IMR-90 (cell line): ENCODE data around the gene TIA1. TPM values are rescaled to one million over a fixed set of nuclear protein-coding genes. Genes with fewer than 3 reads are reported as not detected.

Experiments used
- ATAC-seq: fragments of 200-7000 bp; cut with Tn5 transposase; 2 replicates; pipeline ENCODE4 v1.9.1; 2020; ENCODE audit warnings: low read depth, mild to moderate bottlenecking, moderate library complexity
- BruUV-seq: library from RNA; stranded (reverse); fragments of 400-500 nt; replicated peaks from 2 replicates; lab custom pipeline; 2021; lab: Mats Ljungman, UMichigan
- CTCF ChIA-PET: fragments of 300-600 bp; formaldehyde crosslinking; extraction: SDS; loops from one replicate; lab custom pipeline; 2021; ENCODE audit warnings: antibody characterized with exemption; lab: Yijun Ruan, JAX
- POLR2A ChIA-PET: fragments of 300-600 bp; sonication (Branson Sonifier 250); formaldehyde crosslinking; loops from one replicate; lab custom pipeline; 2022; ENCODE audit warnings: antibody characterized with exemption; ENCODE audit not compliant: unreplicated experiment; lab: Charles Lee
- DNase-seq: peaks from one replicate; pipeline ENCODE4 v3.0.0; 2013
- H2AFZ ChIP-seq: replicated peaks from 2 replicates; pipeline ENCODE3; 2013; ENCODE audit warnings: low read length, mild to moderate bottlenecking; ENCODE audit not compliant: poor library complexity
- H2AK5ac ChIP-seq: 2 replicates; pipeline ENCODE4 v1.6.1; 2013; ENCODE audit warnings: low read depth, low read length, inconsistent platforms
- H2AK9ac ChIP-seq: replicated peaks from 2 replicates; pipeline ENCODE3; 2013; ENCODE audit warnings: mild to moderate bottlenecking, low read depth, low read length, moderate library complexity; ENCODE audit not compliant: poor library complexity
- H2BK120ac ChIP-seq: 2 replicates; pipeline ENCODE4 v1.6.1; 2013; ENCODE audit warnings: low read depth, low read length, inconsistent platforms
- H2BK15ac ChIP-seq: 3 replicates; pipeline ENCODE4 v1.6.1; 2013; ENCODE audit warnings: low read depth, low read length, inconsistent platforms
- H2BK20ac ChIP-seq: 2 replicates; pipeline ENCODE4 v1.6.1; 2013; ENCODE audit warnings: low read depth, mild to moderate bottlenecking, inconsistent platforms, low read length, moderate library complexity
- H2BK5ac ChIP-seq: 2 replicates; pipeline ENCODE4 v1.6.1; 2013; ENCODE audit warnings: mild to moderate bottlenecking, low read depth, low read length, inconsistent platforms; ENCODE audit not compliant: poor library complexity, severe bottlenecking
- H3K14ac ChIP-seq: replicated peaks from 2 replicates; pipeline ENCODE4 v1.6.1; 2013; ENCODE audit warnings: low read depth, low read length, inconsistent platforms
- H3K18ac ChIP-seq: 2 replicates; pipeline ENCODE4 v1.6.1; 2013; ENCODE audit warnings: low read depth, low read length, control low read depth
- H3K23ac ChIP-seq: 2 replicates; pipeline ENCODE4 v1.6.1; 2013; ENCODE audit warnings: low read depth, low read length, inconsistent platforms
- H3K27ac ChIP-seq: 2 replicates; pipeline ENCODE4 v1.5.1; 2013; ENCODE audit warnings: mild to moderate bottlenecking, control low read depth, low read length; ENCODE audit not compliant: insufficient read depth
- H3K27me3 ChIP-seq: 2 replicates; pipeline ENCODE4 v1.6.1; 2013; ENCODE audit warnings: low read length; ENCODE audit not compliant: control insufficient read depth, insufficient read depth
- H3K36me3 ChIP-seq: 2 replicates; pipeline ENCODE4 v1.6.1; 2013; ENCODE audit warnings: low read length, mixed read lengths; ENCODE audit not compliant: control insufficient read depth, insufficient read depth
- H3K4ac ChIP-seq: 2 replicates; pipeline ENCODE4 v1.6.1; 2013; ENCODE audit warnings: low read depth, low read length, inconsistent platforms
- H3K4me1 ChIP-seq: 2 replicates; pipeline ENCODE4 v1.6.1; 2013; ENCODE audit warnings: low read length, mixed read lengths; ENCODE audit not compliant: control insufficient read depth, insufficient read depth
- H3K4me2 ChIP-seq: 2 replicates; pipeline ENCODE4 v1.6.1; 2013; ENCODE audit warnings: low read depth, mild to moderate bottlenecking, control low read depth, low read length, moderate library complexity
- H3K4me3 ChIP-seq: 2 replicates; pipeline ENCODE4 v1.5.1; 2013; ENCODE audit warnings: low read depth, mild to moderate bottlenecking, control low read depth, low read length, moderate library complexity; ENCODE audit not compliant: insufficient read depth
- H3K56ac ChIP-seq: 2 replicates; pipeline ENCODE4 v1.6.1; 2013; ENCODE audit warnings: low read length, inconsistent platforms; ENCODE audit not compliant: insufficient read depth; ENCODE audit errors: extremely low read depth
- H3K79me1 ChIP-seq, 2 experiments: 2 replicates each; pipeline ENCODE4 v1.6.1; 2013; ENCODE audit warnings: low read length in 2 of 2, inconsistent platforms in 1 of 2, low read depth in 1 of 2
- H3K9ac ChIP-seq: 2 replicates; pipeline ENCODE4 v1.6.1; 2013; ENCODE audit warnings: low read depth, low read length, control low read depth
- H3K9me1 ChIP-seq: 2 replicates; pipeline ENCODE4 v1.6.1; 2013; ENCODE audit warnings: low read length, inconsistent platforms; ENCODE audit not compliant: insufficient read depth
- H3K9me3 ChIP-seq: 2 replicates; pipeline ENCODE4 v1.6.1; 2013; ENCODE audit warnings: low read length; ENCODE audit not compliant: control insufficient read depth, insufficient read depth
- H4K20me1 ChIP-seq: 2 replicates; pipeline ENCODE4 v1.6.1; 2013; ENCODE audit warnings: low read length, inconsistent platforms; ENCODE audit not compliant: insufficient read depth
- H4K5ac ChIP-seq: 2 replicates; pipeline ENCODE4 v1.6.1; 2013; ENCODE audit warnings: mild to moderate bottlenecking, low read depth, low read length, control low read depth
- H4K8ac ChIP-seq, 2 experiments: 2 replicates each; pipeline ENCODE4 v1.6.1; 2013; ENCODE audit warnings: low read depth in 2 of 2, low read length in 2 of 2, control low read depth in 1 of 2, inconsistent platforms in 1 of 2
- H4K91ac ChIP-seq: 2 replicates; pipeline ENCODE4 v1.6.1; 2013; ENCODE audit warnings: low read depth, low read length, inconsistent platforms; ENCODE audit not compliant: insufficient read depth
- CHD1 ChIP-seq: IDR thresholded peaks from 2 replicates; pipeline ENCODE4 v1.6.1; 2012; ENCODE audit warnings: low read depth, low read length, improper control_type of control experiment
- CTCF ChIP-seq: conservative IDR thresholded peaks from 2 replicates; pipeline ENCODE4 v1.5.1; 2012; ENCODE audit warnings: mild to moderate bottlenecking, low read depth, low read length, improper control_type of control experiment
- ELK1 ChIP-seq: fragments of 150-350 bp; IDR thresholded peaks from 2 replicates; pipeline ENCODE4 v1.6.1; 2016; ENCODE audit warnings: low read depth, mild to moderate bottlenecking, low read length, moderate library complexity, borderline replicate concordance
- FOS ChIP-seq: fragments of 150-350 bp; IDR thresholded peaks from 2 replicates; pipeline ENCODE4 v1.6.1; 2016; ENCODE audit warnings: low read depth, low read length
- MAZ ChIP-seq: IDR thresholded peaks from 2 replicates; pipeline ENCODE4 v1.6.1; 2012; ENCODE audit warnings: low read depth, mild to moderate bottlenecking, low read length, improper control_type of control experiment, moderate library complexity, borderline replicate concordance
- MXI1 ChIP-seq: IDR thresholded peaks from 2 replicates; pipeline ENCODE4 v1.6.1; 2012; ENCODE audit warnings: low read depth, mild to moderate bottlenecking, low read length, moderate library complexity, borderline replicate concordance
- NFE2L2 ChIP-seq: fragments of 150-350 bp; IDR thresholded peaks from 2 replicates; pipeline ENCODE4 v1.6.1; 2016; ENCODE audit warnings: low read depth, mild to moderate bottlenecking, low read length
- POLR2A ChIP-seq: IDR thresholded peaks from 2 replicates; pipeline ENCODE4 v1.6.1; 2012; ENCODE audit warnings: mild to moderate bottlenecking, low read depth, low read length
- RAD21 ChIP-seq: IDR thresholded peaks from 2 replicates; pipeline ENCODE4 v1.6.1; 2012; ENCODE audit warnings: low read length, improper control_type of control experiment
- RFX5 ChIP-seq: IDR thresholded peaks from 2 replicates; pipeline ENCODE4 v1.8.0; 2012; ENCODE audit warnings: low read depth, mild to moderate bottlenecking, low read length, moderate library complexity
- SMC3 ChIP-seq: fragments of 150-350 bp; IDR thresholded peaks from 2 replicates; pipeline ENCODE4 v1.6.1; 2016; ENCODE audit warnings: low read depth, mild to moderate bottlenecking, antibody characterized with exemption, low read length, moderate library complexity
- USF2 ChIP-seq: fragments of 150-350 bp; IDR thresholded peaks from 2 replicates; pipeline ENCODE4 v1.6.1; 2017; ENCODE audit warnings: mild to moderate bottlenecking, antibody characterized with exemption, low read length, low read depth
- WGBS, 2 experiments: methylation state at CpG; one replicate each; pipeline versions ENCODE4 v1.1.5 to v1.1.7; 2013; ENCODE audit warnings: missing lambda C conversion rate in 2 of 2; ENCODE audit not compliant: insufficient read length in 1 of 2; ENCODE audit errors: extremely low coverage in 2 of 2; 5-methylcytosine and 5-hydroxymethylcytosine counted together
- dilution Hi-C: fragments of 300-500 bp; cut with HindIII; formaldehyde crosslinking; loops from one replicate; pipeline ENCODE4 v1.14.3; 2018; ENCODE audit warnings: low sequenced_read_pairs; ENCODE audit not compliant: unreplicated experiment
- in situ Hi-C: fragments of 300-500 bp; cut with MboI; formaldehyde crosslinking; loops from 3 replicates; pipeline ENCODE4 v1.14.3; 2019; ENCODE audit warnings: low sequenced_read_pairs, inconsistent platforms, mixed read lengths
- intact Hi-C: fragments of 100-400 bp; cut with micrococcal nuclease; formaldehyde crosslinking; loops from 2 replicates; pipeline ENCODE4 v1.10.0; 2022
- polyA plus RNA-seq, 3 experiments: library from polyadenylated mRNA; depleted of rRNA; stranded (reverse); fragments of >200 nt; gene quantifications; 2 replicates each; pipeline ENCODE4 v1.2.3, GENCODE V29; 2012; ENCODE audit warnings: low replicate concordance in 1 of 3
- total RNA-seq: library from RNA; depleted of rRNA; stranded (reverse); fragments of >200 nt; gene quantifications from 2 replicates; pipeline ENCODE4 v1.2.3, GENCODE V29; 2012

Gene TIA1
- total and polyA plus RNA-seq, 2 of the 4 experiments (the other 2 are of a cell fraction), result 72.7 to 103 TPM

- Histone ChIP-seq H3K56ac (no peak overlapping the region), H3K9me3 (no peaks in the 10 kb centered on the region), H4K5ac (no peak overlapping the region), H3K79me1 (peaks cover 21 to 29% of the 10 kb centered on the region in 2 experiments), H2BK5ac (no peak overlapping the region), H2BK20ac (no peak overlapping the region), H3K9ac (no peak overlapping the region), H2AK9ac (no peak overlapping the region), H2AK5ac (no peak overlapping the region), H3K4me2 (no peak overlapping the region), H2AFZ (no peak overlapping the region), H3K4me3 (no peak overlapping the region), H2BK15ac (no peak overlapping the region), H4K8ac (no peak overlapping the region), H3K23ac (no peak overlapping the region), H2BK120ac (no peak overlapping the region), H3K27ac (no peak overlapping the region), H3K14ac (no peak overlapping the region), H3K4ac (no peak overlapping the region), H4K20me1 (0 out of 2 replicates have a peak, but pooled peaks cover 4% of the 10 kb centered on the region), H3K9me1 (no peaks in the 10 kb centered on the region), H3K18ac (no peak overlapping the region), H3K27me3 (no peaks in the 10 kb centered on the region), H3K36me3 (peaks cover 38% of the 10 kb centered on the region), H4K91ac (no peak overlapping the region), H3K4me1 (no peaks in the 10 kb centered on the region)
- ATAC-seq (no peak), DNase-seq (no peak)
- ChIA-PET POLR2A (interaction anchor here (0.6 kb wide), 1 partner anchor 35 kb away, joined by 4 read pairs; no protein-coding TSS in a partner anchor), CTCF (no interaction called here)
- WGBS, 2 experiments, result 90% methylated on average over 2 of the region's 5 CpGs; no CpG with 5 or more reads in 1 of the 2 experiments
- TF ChIP-seq POLR2A (no peak), ELK1 (no peak), USF2 (no peak), MAZ (no peak), SMC3 (no peak), NFE2L2 (no peak), MXI1 (no peak), FOS (no peak), CTCF (no peak), CHD1 (no peak), RFX5 (no peak), RAD21 (no peak)
- in situ Hi-C loops (no loop called here), intact Hi-C loops (no loop called here), dilution Hi-C loops (no loop called here)
- BruUV-seq, result no TSS peak
Measured at GRCh38 chr2:70282439-70282838, 34.0 kb upstream of the TIA1 start.
